ENCODE results near the gene DSCAM. TPM values are rescaled to one million over a fixed set of nuclear protein-coding genes. Genes with fewer than 3 reads are reported as not detected.

The DSCAM gene
- total and polyA plus RNA-seq, 10 of the 15 experiments (the other 5 are each of a cell fraction or from before 2014, with no cell fraction given) = not detected

- in situ Hi-C loops (cut with MboI) = no loop called here
- Histone ChIP-seq H3K9ac (ENCODE audit: control insufficient read depth, insufficient read depth, low read length) (no peak overlapping the region), H3K4me3 (no peak overlapping the region), H3K27ac (ENCODE audit: control insufficient read depth, insufficient read depth) (no peak overlapping the region), H3K27me3 (replicated peaks in 1 of 2; ENCODE audit: control insufficient read depth in 2 of 2, insufficient read depth in 2 of 2, low read length in 1 of 2) (no peaks in the 10 kb centered on the region), H3K4me1 (ENCODE audit: control insufficient read depth, insufficient read depth, low read length) (no peaks in the 10 kb centered on the region), H4K20me1 (ENCODE audit: control insufficient read depth, insufficient read depth) (no peaks in the 10 kb centered on the region), H3K9me3 (replicated peaks; ENCODE audit: control insufficient read depth, insufficient read depth, low read length) (no peaks in the 10 kb centered on the region; the same call in 2 of the 3 replicates), H3K4me2 (ENCODE audit: control insufficient read depth, insufficient read depth) (no peak overlapping the region), H3K79me2 (ENCODE audit: control insufficient read depth, insufficient read depth, low read length) (no peaks in the 10 kb centered on the region), H2AFZ (ENCODE audit: control insufficient read depth, low read depth, low read length) (no peak overlapping the region), H3K36me3 (ENCODE audit: control insufficient read depth in 2 of 2, insufficient read depth in 2 of 2, low read length in 1 of 2) (no peaks in the 10 kb centered on the region)
- WGBS (ENCODE audit: insufficient coverage, insufficient replicate concordance, low lambda C conversion rate, missing lambda C conversion rate) = 0% methylated on average over 2 of the region's 2 CpGs
- no TSS peak for BruUV-seq (replicated peaks)
- CTCF ChIA-PET = no interaction called here
- intact Hi-C loops (cut with micrococcal nuclease; ENCODE audit: unreplicated experiment) = no loop called here
- POLR2A ChIA-PET = no interaction called here
- RAD21 ChIA-PET (ENCODE audit: unreplicated experiment) = no interaction called here
- ATAC-seq (no peak), DNase-seq (ENCODE audit: low read depth, low spot score) (no peak), FAIRE-seq (no peak)
- SMC1A ChIA-PET (ENCODE audit: uncharacterized antibody, unreplicated experiment) = interaction anchor here (0.6 kb wide), 1 partner anchor 620 kb away, joined by 4 read pairs; no protein-coding TSS in a partner anchor
- TF ChIP-seq MLLT1 (IDR thresholded peaks at IDR 0.05) (no peak), PKNOX1 (IDR thresholded peaks at IDR 0.05) (no peak), CREB1 (IDR thresholded peaks at IDR 0.05; ENCODE audit: low read depth) (no peak), FOXK2 (IDR thresholded peaks at IDR 0.05) (no peak), ZNF384 (IDR thresholded peaks at IDR 0.05; ENCODE audit: borderline replicate concordance, low read depth, low read length) (no peak), HCFC1 (IDR thresholded peaks at IDR 0.05; ENCODE audit: low read length) (no peak), ASH2L (IDR thresholded peaks at IDR 0.05; ENCODE audit: borderline replicate concordance, low read depth) (no peak), BCLAF1 (IDR thresholded peaks at IDR 0.05) (no peak), PRDM15 (CRISPR knock-in tag; IDR thresholded peaks at IDR 0.05) (no peak), BCL3 (IDR thresholded peaks at IDR 0.05; ENCODE audit: borderline replicate concordance, insufficient read depth, low read depth, low read length, poor library complexity, severe bottlenecking) (no peak), USF1 (IDR thresholded peaks at IDR 0.05; ENCODE audit: borderline replicate concordance, extremely low read length, insufficient read depth, low read depth, low read length) (no peak), HDGF (IDR thresholded peaks at IDR 0.05) (no peak), EED (IDR thresholded peaks at IDR 0.05; ENCODE audit: low read depth) (no peak)
Measured at GRCh38 chr21:40839521-40839920, 7.4 kb downstream of the DSCAM start.

Data from GM12878 (cell line).